ENCODE results near the gene MACROH2A2.
"Not testable (repeated sequence)": the region's sequence is repeated elsewhere in the genome, so short reads cannot be mapped to it uniquely, and the experiment has no call there.

MACROH2A2 gene

GRCh38 chr10:70068925-70069324 is 16.3 kb downstream of the MACROH2A2 start:
- no peak for DNase-seq

GRCh38 chr10:70069346-70069745 is 16.7 kb downstream of the MACROH2A2 start:
- DNase-seq: no peak

- no peak for DNase-seq
These were observed 18.2 kb downstream of the MACROH2A2 start for GRCh38 chr10:70070834-70071233.

GRCh38 chr10:70074165-70074564 is 21.5 kb downstream of the MACROH2A2 start:
- DNase-seq: no peak

GRCh38 chr10:70074971-70075370 is 22.3 kb downstream of the MACROH2A2 start:
- no peak for DNase-seq

- DNase-seq: no peak
These were observed 25.7 kb downstream of the MACROH2A2 start for GRCh38 chr10:70078329-70078728.

GRCh38 chr10:70078937-70079336 is 26.3 kb downstream of the MACROH2A2 start:
- DNase-seq: no peak

GRCh38 chr10:70080789-70081188 is 28.1 kb downstream of the MACROH2A2 start:
- not testable (repeated sequence) for DNase-seq

- DNase-seq: peak; percentile 30
These were observed 31.5 kb downstream of the MACROH2A2 start for GRCh38 chr10:70084189-70084588.

GRCh38 chr10:70085975-70086613 is 33.4 kb downstream of the MACROH2A2 start:
- DNase-seq: no peak

GRCh38 chr10:70087616-70088307 is 35.1 kb downstream of the MACROH2A2 start:
- DNase-seq: no peak

GRCh38 chr10:70088308-70088698 is 35.7 kb downstream of the MACROH2A2 start:
- no peak for DNase-seq

GRCh38 chr10:70090013-70090412 is 37.4 kb downstream of the MACROH2A2 start:
- DNase-seq: no peak

- no peak for DNase-seq
These were observed 38.3 kb downstream of the MACROH2A2 start for GRCh38 chr10:70090951-70091350.

GRCh38 chr10:70092389-70092718 is 39.7 kb downstream of the MACROH2A2 start:
- no peak for DNase-seq

GRCh38 chr10:70093335-70093944 is 40.8 kb downstream of the MACROH2A2 start:
- DNase-seq: peak; percentile 63

- DNase-seq: no peak
These were observed 41.6 kb downstream of the MACROH2A2 start for GRCh38 chr10:70094250-70094649.

GRCh38 chr10:70096016-70096704 is 43.5 kb downstream of the MACROH2A2 start:
- DNase-seq: no peak

- no peak for DNase-seq
These were observed 44.2 kb downstream of the MACROH2A2 start for GRCh38 chr10:70096705-70097420.

GRCh38 chr10:70097459-70097858 is 44.8 kb downstream of the MACROH2A2 start:
- no peak for DNase-seq

- DNase-seq: no peak
These were observed 45.6 kb downstream of the MACROH2A2 start for GRCh38 chr10:70098271-70098670.

- DNase-seq: not testable (repeated sequence)
These were observed 48.5 kb downstream of the MACROH2A2 start for GRCh38 chr10:70101068-70101562.

GRCh38 chr10:70101668-70102067 is 49.0 kb downstream of the MACROH2A2 start:
- no peak for DNase-seq

Data from CD4-positive, alpha-beta T cell treated with Interleukin-17A for 1 hour (primary cell).